ENCODE data around the gene TDRKH. TPM values are rescaled to one million over a fixed set of nuclear protein-coding genes. Genes with fewer than 3 reads are reported as not detected.

TDRKH gene
- polyA plus RNA-seq (2012; ENCODE audit: missing spikeins): 6.4 TPM

GRCh38 chr1:151790071-151790939, at the start of gene TDRKH:
Gene TDRKH (minus strand): TSS chr1:151790500. CDS start chr1:151783022, 7,478 bp downstream.
- TF ChIP-seq TAF1 (IDR thresholded peaks at IDR 0.05; ENCODE audit: borderline replicate concordance, low read depth, low read length) (peak; percentile 69), POLR2A (IDR thresholded peaks at IDR 0.05; ENCODE audit: low read depth, low read length) (peak; percentile 58; the same call in 1 of the 2 replicates), POLR2AphosphoS5 (IDR thresholded peaks at IDR 0.05; ENCODE audit: low read depth, low read length) (no peak)
- peak; percentile 95 for DNase-seq (ENCODE audit: insufficient read length)
- peak; percentile 99 for FAIRE-seq

- FAIRE-seq (peak; percentile 67), DNase-seq (ENCODE audit: insufficient read length) (peak; percentile 53)
- TF ChIP-seq POLR2A (IDR thresholded peaks at IDR 0.05; ENCODE audit: low read depth, low read length) (peak; percentile 45; the same call in 1 of the 2 replicates), POLR2AphosphoS5 (IDR thresholded peaks at IDR 0.05; ENCODE audit: low read depth, low read length) (no peak)
Measured at GRCh38 chr1:151839457-151840403, 49.4 kb upstream of the TDRKH start, which contains the start of gene C2CD4D. Gene C2CD4D (minus strand): TSS chr1:151839820. CDS start chr1:151838989, 831 bp downstream.

GRCh38 chr1:151839082-151839412, 48.7 kb upstream of the TDRKH start:
- FAIRE-seq (no peak), DNase-seq (ENCODE audit: insufficient read length) (no peak)
- TF ChIP-seq POLR2A (IDR thresholded peaks at IDR 0.05; ENCODE audit: low read depth, low read length): no peak
- no peak for TF ChIP-seq POLR2AphosphoS5 (IDR thresholded peaks at IDR 0.05; ENCODE audit: low read depth, low read length)
- TF ChIP-seq TAF1 (IDR thresholded peaks at IDR 0.05; ENCODE audit: borderline replicate concordance, low read depth, low read length): no peak

GRCh38 chr1:151838222-151839081, 48.2 kb upstream of the TDRKH start:
- peak; percentile 58 for DNase-seq (ENCODE audit: insufficient read length)
- TF ChIP-seq TAF1 (IDR thresholded peaks at IDR 0.05; ENCODE audit: borderline replicate concordance, low read depth, low read length): no peak
- no peak for TF ChIP-seq POLR2AphosphoS5 (IDR thresholded peaks at IDR 0.05; ENCODE audit: low read depth, low read length)
- no peak for TF ChIP-seq POLR2A (IDR thresholded peaks at IDR 0.05; ENCODE audit: low read depth, low read length)
- FAIRE-seq: peak; percentile 62

GRCh38 chr1:151837884-151838221, 47.6 kb upstream of the TDRKH start:
- no peak for FAIRE-seq
- no peak for TF ChIP-seq POLR2AphosphoS5 (IDR thresholded peaks at IDR 0.05; ENCODE audit: low read depth, low read length)
- TF ChIP-seq TAF1 (IDR thresholded peaks at IDR 0.05; ENCODE audit: borderline replicate concordance, low read depth, low read length): no peak
- TF ChIP-seq POLR2A (IDR thresholded peaks at IDR 0.05; ENCODE audit: low read depth, low read length): no peak

GRCh38 chr1:151837197-151837596, 46.9 kb upstream of the TDRKH start:
- FAIRE-seq: no peak
- no peak for DNase-seq (ENCODE audit: insufficient read length)
- TF ChIP-seq TAF1 (IDR thresholded peaks at IDR 0.05; ENCODE audit: borderline replicate concordance, low read depth, low read length): no peak
- no peak for TF ChIP-seq POLR2A (IDR thresholded peaks at IDR 0.05; ENCODE audit: low read depth, low read length)
- no peak for TF ChIP-seq POLR2AphosphoS5 (IDR thresholded peaks at IDR 0.05; ENCODE audit: low read depth, low read length)

More at GRCh38 chr1:151837884-151838221, 47.6 kb upstream of the TDRKH start:
- no peak for DNase-seq (ENCODE audit: insufficient read length)

- no peak for FAIRE-seq
- TF ChIP-seq POLR2A (IDR thresholded peaks at IDR 0.05; ENCODE audit: low read depth, low read length): no peak
- TF ChIP-seq POLR2AphosphoS5 (IDR thresholded peaks at IDR 0.05; ENCODE audit: low read depth, low read length): no peak
- TF ChIP-seq TAF1 (IDR thresholded peaks at IDR 0.05; ENCODE audit: borderline replicate concordance, low read depth, low read length): no peak
- no peak for DNase-seq (ENCODE audit: insufficient read length)
Measured at GRCh38 chr1:151835596-151835995, 45.3 kb upstream of the TDRKH start.

GRCh38 chr1:151834239-151834638, 43.9 kb upstream of the TDRKH start:
- DNase-seq (ENCODE audit: insufficient read length) (no peak), FAIRE-seq (no peak)
- TF ChIP-seq TAF1 (IDR thresholded peaks at IDR 0.05; ENCODE audit: borderline replicate concordance, low read depth, low read length) (no peak), POLR2AphosphoS5 (IDR thresholded peaks at IDR 0.05; ENCODE audit: low read depth, low read length) (no peak), POLR2A (IDR thresholded peaks at IDR 0.05; ENCODE audit: low read depth, low read length) (no peak)

GRCh38 chr1:151833172-151833900, 43.0 kb upstream of the TDRKH start:
- no peak for FAIRE-seq
- TF ChIP-seq POLR2AphosphoS5 (IDR thresholded peaks at IDR 0.05; ENCODE audit: low read depth, low read length) (no peak), POLR2A (IDR thresholded peaks at IDR 0.05; ENCODE audit: low read depth, low read length) (no peak), TAF1 (IDR thresholded peaks at IDR 0.05; ENCODE audit: borderline replicate concordance, low read depth, low read length) (no peak)
- DNase-seq (ENCODE audit: insufficient read length): no peak

All from GM12892 (cell line).